GM18507 (cell line): ENCODE results near the gene CNTRL.
"Not testable (repeated sequence)": the region's sequence is repeated elsewhere in the genome, so short reads cannot be mapped to it uniquely, and the experiment has no call there.

Experiments
- DNase-seq: peaks from one replicate; pipeline ENCODE4 v3.0.0; 2011; ENCODE audit warnings: low read depth; ENCODE audit not compliant: insufficient read length; ENCODE audit errors: extremely low spot score
- FAIRE-seq: peaks from 2 replicates; lab custom pipeline; 2011; peaks lifted over from hg19 to GRCh38; lab: Jason Lieb, UNC

CNTRL gene

GRCh38 chr9:121122246-121123032, 47.7 kb downstream of the CNTRL start:
- peak; percentile 36 for FAIRE-seq
- no peak for DNase-seq

DNA sequence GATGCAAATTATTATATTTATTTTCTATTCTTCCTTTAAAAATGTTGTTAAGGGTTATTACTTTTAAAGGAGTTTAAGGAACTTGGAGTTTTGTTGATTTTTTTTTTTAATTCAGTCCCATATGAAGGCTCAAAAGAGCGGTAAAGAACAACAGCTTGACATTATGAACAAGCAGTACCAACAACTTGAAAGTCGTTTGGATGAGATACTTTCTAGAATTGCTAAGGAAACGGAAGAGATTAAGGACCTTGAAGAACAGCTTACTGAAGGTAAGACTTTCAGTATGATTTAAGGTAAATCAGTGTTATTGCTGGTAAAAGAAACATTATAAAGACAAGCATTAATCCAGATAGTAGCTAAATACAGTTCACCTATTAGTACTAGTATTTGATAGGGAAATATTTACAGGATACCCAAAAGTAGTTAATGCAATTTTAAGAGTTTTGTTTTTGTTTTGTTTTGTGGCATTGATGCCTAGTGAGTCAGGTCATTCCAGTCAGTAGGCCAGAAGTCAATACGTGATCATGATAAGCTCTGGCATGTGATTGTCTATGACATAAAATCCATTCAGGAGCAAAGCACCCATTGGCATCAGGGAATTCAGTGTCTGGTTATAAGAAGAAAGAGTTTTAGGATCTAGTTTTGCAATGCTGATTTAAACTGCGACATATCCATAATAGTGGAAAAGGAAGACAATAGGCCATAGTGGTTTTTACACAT, 49.2 kb downstream of the CNTRL start:
- no peak for DNase-seq
- no peak for FAIRE-seq

GRCh38 chr9:121125590-121125989, 50.8 kb downstream of the CNTRL start:
- FAIRE-seq: no peak
- no peak for DNase-seq

- FAIRE-seq, DNase-seq: not testable (repeated sequence)
Observed at GRCh38 chr9:121129384-121129783, 54.6 kb downstream of the CNTRL start.

- DNase-seq (no peak), FAIRE-seq (no peak)
Observed at GRCh38 chr9:121133104-121133816, 58.5 kb downstream of the CNTRL start.

DNA sequence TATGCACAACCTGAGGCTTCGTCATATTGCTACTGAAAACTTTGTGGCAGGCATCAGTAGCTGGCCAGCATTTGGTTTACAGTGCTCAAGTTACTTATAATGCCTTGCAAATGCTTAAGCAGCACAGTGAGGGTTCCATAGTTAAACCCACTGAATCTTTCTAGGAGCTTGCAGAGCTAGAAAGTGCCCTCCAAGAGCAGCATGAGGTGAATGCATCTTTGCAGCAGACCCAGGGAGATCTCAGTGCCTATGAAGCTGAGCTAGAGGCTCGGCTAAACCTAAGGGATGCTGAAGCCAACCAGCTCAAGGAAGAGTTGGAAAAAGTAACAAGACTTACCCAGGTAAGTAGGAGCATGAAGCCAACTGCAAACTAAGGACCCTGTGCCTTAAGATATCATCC, 60.9 kb downstream of the CNTRL start:
- DNase-seq (no peak), FAIRE-seq (no peak)

DNA sequence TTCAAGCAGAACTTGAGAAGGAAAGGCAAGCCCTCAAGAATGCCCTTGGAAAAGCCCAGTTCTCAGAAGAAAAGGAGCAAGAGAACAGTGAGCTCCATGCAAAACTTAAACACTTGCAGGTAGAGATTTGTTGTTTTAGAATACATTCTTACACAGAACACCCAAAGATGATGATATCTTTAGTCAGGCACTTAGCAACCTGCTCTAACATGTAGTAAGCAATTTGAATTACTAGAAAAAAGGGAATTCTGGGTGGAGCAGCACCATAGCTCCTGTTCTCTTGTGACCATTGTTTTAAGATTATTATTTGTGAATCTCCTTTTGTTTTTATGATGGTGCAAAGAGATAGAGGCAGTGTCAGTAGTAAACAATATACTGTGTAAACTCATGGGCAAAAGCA, 63.8 kb downstream of the CNTRL start:
- no peak for FAIRE-seq

GRCh38 chr9:121138973-121139372, 64.2 kb downstream of the CNTRL start:
- FAIRE-seq: no peak
- no peak for DNase-seq

More for the DNA sequence above, 63.8 kb downstream of the CNTRL start:
- DNase-seq: no peak

DNA sequence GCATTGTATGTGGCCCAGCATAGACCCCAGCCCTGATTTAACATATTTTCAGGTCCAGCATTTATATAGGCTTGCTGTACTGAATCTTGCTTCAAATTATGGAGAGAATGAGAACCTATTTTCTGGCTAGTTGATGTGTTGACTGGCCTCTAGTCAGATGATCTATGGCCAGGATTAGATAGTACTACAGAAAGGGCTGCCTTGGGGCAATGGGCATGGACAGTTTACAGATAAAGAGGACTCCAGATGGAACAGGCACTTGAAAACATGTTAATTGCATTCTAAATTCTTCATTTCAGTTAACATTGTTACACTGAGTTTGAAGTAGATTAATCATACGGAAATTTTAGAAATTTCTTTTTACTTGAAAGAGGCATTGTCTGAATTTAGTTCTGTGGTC, 65.4 kb downstream of the CNTRL start:
- FAIRE-seq (no peak), DNase-seq (no peak)

DNA sequence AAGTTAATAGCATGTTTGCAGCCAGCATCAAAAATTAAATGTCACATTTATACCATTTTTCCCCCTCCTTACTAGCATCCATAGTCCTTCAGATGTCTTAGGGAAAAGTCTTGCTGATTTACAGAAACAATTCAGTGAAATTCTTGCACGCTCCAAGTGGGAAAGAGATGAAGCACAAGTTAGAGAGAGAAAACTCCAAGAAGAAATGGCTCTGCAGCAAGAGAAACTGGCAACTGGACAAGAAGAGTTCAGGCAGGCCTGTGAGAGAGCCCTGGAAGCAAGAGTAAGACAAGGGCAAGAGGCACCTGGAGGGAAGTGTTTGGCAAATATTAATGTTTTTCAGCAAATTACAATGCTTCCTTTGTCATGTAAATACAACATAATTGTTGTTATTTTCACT, 66.6 kb downstream of the CNTRL start:
- no peak for FAIRE-seq

DNA sequence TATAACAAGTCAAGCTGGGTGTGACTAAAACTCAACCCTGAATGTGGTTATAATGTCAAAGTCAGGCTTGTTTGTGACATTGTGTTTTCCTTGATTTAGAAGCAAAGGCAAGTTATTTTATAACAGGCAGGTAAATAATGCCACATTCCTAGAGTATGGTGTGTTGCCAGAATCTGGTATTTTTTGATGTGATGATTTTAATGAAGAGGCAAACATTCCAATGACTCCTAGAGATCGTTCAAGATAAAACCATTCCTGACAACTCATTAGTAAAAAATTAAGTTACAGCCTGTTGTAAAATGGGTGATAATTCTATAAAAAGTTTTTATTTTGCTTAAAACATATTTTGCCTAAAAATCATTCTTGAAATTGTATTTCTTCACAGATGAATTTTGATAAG, 67.0 kb downstream of the CNTRL start:
- FAIRE-seq: no peak
- DNase-seq: no peak

More for the DNA sequence above, 66.6 kb downstream of the CNTRL start:
- no peak for DNase-seq

GRCh38 chr9:121143771-121144170, 69.0 kb downstream of the CNTRL start:
- DNase-seq: no peak
- FAIRE-seq: no peak

DNA sequence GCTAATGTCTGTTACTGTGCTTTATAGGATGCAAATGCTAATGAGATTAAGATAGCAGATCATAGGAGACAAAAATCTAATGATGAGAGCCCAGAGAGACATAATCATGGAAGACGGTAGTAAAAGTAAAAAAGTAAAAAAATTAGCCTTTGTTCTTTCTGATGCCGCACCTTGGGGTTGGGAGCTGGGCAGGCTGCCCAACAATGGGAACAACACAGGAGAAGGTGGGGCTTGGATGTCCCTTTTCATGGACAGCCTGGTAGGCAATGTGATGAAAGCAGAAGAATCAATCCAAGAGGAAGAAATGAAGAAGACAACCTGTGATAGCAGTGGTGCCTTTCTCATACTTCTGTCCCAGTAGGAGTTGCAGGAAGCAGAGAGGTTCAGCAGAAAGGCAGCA, 69.7 kb downstream of the CNTRL start:
- no peak for DNase-seq
- FAIRE-seq: no peak

- DNase-seq (no peak), FAIRE-seq (no peak)
Observed at GRCh38 chr9:121150188-121150587, 75.4 kb downstream of the CNTRL start.

GRCh38 chr9:121153642-121154041, 78.9 kb downstream of the CNTRL start:
- DNase-seq: no peak
- no peak for FAIRE-seq

DNA sequence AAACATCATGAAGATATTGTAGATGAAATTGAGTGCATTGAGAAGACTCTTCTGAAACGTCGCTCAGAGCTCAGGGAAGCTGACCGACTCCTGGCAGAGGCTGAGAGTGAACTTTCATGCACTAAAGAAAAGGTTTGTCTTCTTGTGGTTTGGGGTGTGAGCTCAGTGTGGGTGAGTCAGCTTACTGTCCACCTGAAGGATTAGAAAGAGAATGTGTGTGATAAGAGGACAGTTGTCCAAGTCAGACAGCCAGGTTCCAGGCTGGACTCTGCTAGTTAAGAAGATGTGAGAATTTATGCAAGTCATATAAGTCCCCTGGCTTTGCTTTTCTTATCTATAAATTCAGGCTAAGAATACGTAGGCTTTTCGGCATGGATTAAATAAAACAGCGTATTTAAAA, 80.0 kb downstream of the CNTRL start:
- DNase-seq (no peak), FAIRE-seq (peak; percentile 63)

- FAIRE-seq (peak; percentile 84), DNase-seq (peak; percentile 14)
Observed at GRCh38 chr9:121156263-121156731, 81.5 kb downstream of the CNTRL start.

DNA sequence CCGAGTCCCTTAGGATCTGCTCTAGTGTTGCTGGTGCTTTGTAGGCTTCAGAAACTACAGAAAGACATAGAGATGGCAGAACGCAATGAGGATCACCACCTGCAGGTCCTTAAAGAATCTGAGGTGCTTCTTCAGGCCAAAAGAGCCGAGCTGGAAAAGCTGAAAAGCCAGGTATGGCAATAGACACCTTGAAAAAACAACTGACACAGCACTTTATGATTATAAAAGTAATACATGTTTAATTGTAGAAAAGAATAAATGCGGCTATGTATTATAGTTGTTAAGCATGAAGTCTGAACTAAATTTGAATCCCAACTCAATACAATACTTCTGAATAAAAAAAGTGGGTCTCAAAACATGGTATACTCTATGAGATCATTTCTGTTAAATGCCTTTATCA, 83.2 kb downstream of the CNTRL start:
- FAIRE-seq: no peak
- DNase-seq: no peak

- FAIRE-seq (peak; percentile 44), DNase-seq (no peak)
Observed at GRCh38 chr9:121160025-121160424, 85.3 kb downstream of the CNTRL start.

GRCh38 chr9:121168052-121168451, 93.3 kb downstream of the CNTRL start:
- FAIRE-seq: no peak
- DNase-seq: no peak
